PC-9 (cell line): ENCODE data around the gene UBALD2.

ENCODE experiments used
- EZH2 ChIP-seq: fragments of 200-600 bp; sonication (generic); IDR thresholded peaks from 2 replicates; pipeline ENCODE4 v1.8.0; 2017; ENCODE audit warnings: antibody characterized with exemption, low read depth
- TF ChIP-seq, protein P1 (sequence below): fragments of 200-600 bp; sonication (generic); conservative IDR thresholded peaks from 2 replicates; pipeline ENCODE4 v1.6.1; 2017; ENCODE audit warnings: mixed run types, antibody characterized with exemption, mild to moderate bottlenecking, moderate library complexity

DNA sequence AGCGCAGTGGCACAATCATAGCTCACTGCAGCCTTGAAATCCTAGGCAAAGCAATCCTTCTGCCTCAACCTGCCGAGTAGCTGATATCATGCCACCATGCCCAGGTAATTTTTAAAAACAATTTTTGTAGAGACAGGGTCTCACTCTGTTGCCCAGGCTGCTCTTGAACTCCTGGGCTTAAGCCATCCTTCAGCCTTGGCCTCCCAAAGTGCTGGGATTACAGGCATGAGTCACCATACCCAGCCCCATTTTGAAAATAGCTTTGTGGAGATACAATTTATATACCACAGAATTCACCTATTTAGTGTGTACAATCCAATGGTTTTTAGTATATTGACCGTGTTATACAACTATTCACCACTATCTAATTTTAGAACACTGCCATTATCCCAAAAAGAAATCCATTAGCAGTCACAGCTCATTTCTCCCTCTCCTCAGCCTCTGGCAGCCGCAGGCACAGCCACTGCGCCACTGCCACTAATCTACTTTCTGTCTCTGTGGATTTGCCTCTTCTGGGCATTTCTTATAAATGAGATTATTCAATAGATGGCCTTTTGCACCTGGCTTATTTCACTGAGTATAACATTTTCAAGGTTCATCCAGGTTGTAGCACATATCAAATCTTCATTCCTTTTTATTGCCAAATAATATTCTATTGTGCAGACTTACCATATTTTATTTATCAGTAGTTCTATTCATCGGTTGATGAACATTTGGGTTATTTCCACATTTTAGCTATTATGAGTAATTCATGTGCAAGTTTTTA is 31.4 kb upstream of the UBALD2 start:
- TF ChIP-seq, protein P1, sequence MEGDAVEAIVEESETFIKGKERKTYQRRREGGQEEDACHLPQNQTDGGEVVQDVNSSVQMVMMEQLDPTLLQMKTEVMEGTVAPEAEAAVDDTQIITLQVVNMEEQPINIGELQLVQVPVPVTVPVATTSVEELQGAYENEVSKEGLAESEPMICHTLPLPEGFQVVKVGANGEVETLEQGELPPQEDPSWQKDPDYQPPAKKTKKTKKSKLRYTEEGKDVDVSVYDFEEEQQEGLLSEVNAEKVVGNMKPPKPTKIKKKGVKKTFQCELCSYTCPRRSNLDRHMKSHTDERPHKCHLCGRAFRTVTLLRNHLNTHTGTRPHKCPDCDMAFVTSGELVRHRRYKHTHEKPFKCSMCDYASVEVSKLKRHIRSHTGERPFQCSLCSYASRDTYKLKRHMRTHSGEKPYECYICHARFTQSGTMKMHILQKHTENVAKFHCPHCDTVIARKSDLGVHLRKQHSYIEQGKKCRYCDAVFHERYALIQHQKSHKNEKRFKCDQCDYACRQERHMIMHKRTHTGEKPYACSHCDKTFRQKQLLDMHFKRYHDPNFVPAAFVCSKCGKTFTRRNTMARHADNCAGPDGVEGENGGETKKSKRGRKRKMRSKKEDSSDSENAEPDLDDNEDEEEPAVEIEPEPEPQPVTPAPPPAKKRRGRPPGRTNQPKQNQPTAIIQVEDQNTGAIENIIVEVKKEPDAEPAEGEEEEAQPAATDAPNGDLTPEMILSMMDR: no peak
- TF ChIP-seq EZH2: no peak
